HepG2 (cell line): ENCODE measurements around the gene COA3. TPM values are rescaled to one million over a fixed set of nuclear protein-coding genes. Genes with fewer than 3 reads are reported as not detected.
A peak's percentile ranks its signal among the peaks of the same experiment; 100 is the strongest.

Experiments
- AFF4 ChIP-seq: sonication (generic); formaldehyde crosslinking; IDR thresholded peaks from 2 replicates; pipeline ENCODE4 v1.4.0; 2020; ENCODE audit warnings: missing genetic modification reagents
- ARID2 ChIP-seq: sonication (generic); formaldehyde crosslinking; IDR thresholded peaks from 2 replicates; pipeline ENCODE4 v1.8.1; 2022; ENCODE audit warnings: mild to moderate bottlenecking, missing genetic modification reagents, borderline replicate concordance
- ASH2L ChIP-seq: fragments of 300-600, 200-600 bp; sonication (generic); IDR thresholded peaks from 2 replicates; pipeline ENCODE4 v1.7.0; 2017; ENCODE audit warnings: low read depth, mild to moderate bottlenecking, moderate library complexity, mixed read lengths, low read length; ENCODE audit not compliant: insufficient read length
- FOSL2 ChIP-seq: sonication (generic); formaldehyde crosslinking; IDR thresholded peaks from 2 replicates; pipeline ENCODE4 v1.4.0; 2020; ENCODE audit warnings: missing genetic modification reagents
- FOXA3 ChIP-seq: IDR thresholded peaks from 2 replicates; pipeline ENCODE4 v1.6.1; 2016; ENCODE audit warnings: missing genetic modification reagents, missing compliant biosample characterization
- GPN1 ChIP-seq: sonication (generic); formaldehyde crosslinking; IDR thresholded peaks from 2 replicates; pipeline ENCODE4 v1.5.1; 2020; ENCODE audit warnings: missing genetic modification reagents, borderline replicate concordance
- ISX ChIP-seq: sonication (generic); formaldehyde crosslinking; conservative IDR thresholded peaks from 2 replicates; pipeline ENCODE4 v1.5.0; 2020; ENCODE audit warnings: missing genetic modification reagents
- MLX ChIP-seq: IDR thresholded peaks from 2 replicates; pipeline ENCODE4 v1.6.1; 2016
- NCOR1 ChIP-seq: fragments of 200-600 bp; sonication (generic); IDR thresholded peaks from 2 replicates; pipeline ENCODE4 v1.7.0; 2017; ENCODE audit warnings: antibody characterized with exemption, low read length, borderline replicate concordance
- NKX3-1 ChIP-seq: sonication (generic); formaldehyde crosslinking; IDR thresholded peaks from 2 replicates; pipeline ENCODE4 v1.5.0; 2020; ENCODE audit warnings: missing genetic modification reagents
- REL ChIP-seq: sonication (generic); formaldehyde crosslinking; conservative IDR thresholded peaks from 2 replicates; pipeline ENCODE4 v1.8.0; 2022; ENCODE audit warnings: mild to moderate bottlenecking, missing genetic modification reagents, moderate library complexity
- TOE1 ChIP-seq: sonication (generic); formaldehyde crosslinking; IDR thresholded peaks from 2 replicates; pipeline ENCODE4 v1.4.0; 2020; ENCODE audit warnings: mild to moderate bottlenecking, missing genetic modification reagents
- ZBTB33 ChIP-seq: sonication (generic); formaldehyde crosslinking; IDR thresholded peaks from 2 replicates; pipeline ENCODE4 v1.4.0; 2020; ENCODE audit warnings: missing genetic modification reagents
- ZBTB39 ChIP-seq: sonication (generic); formaldehyde crosslinking; IDR thresholded peaks from 2 replicates; pipeline ENCODE4 v1.5.0; 2020; ENCODE audit warnings: missing genetic modification reagents
- ZNF138 ChIP-seq: sonication (generic); formaldehyde crosslinking; IDR thresholded peaks from 2 replicates; pipeline ENCODE4 v1.5.0; 2020; ENCODE audit warnings: mild to moderate bottlenecking, low read depth, missing genetic modification reagents
- ZNF232 ChIP-seq: sonication (generic); formaldehyde crosslinking; IDR thresholded peaks from 2 replicates; pipeline ENCODE4 v1.4.0; 2020; ENCODE audit warnings: missing genetic modification reagents, borderline replicate concordance
- ZNF614 ChIP-seq: IDR thresholded peaks from 2 replicates; pipeline ENCODE4 v1.6.1; 2018; ENCODE audit warnings: missing biosample characterization, missing genetic modification reagents, inconsistent platforms, borderline replicate concordance
- ZNF615 ChIP-seq: sonication (generic); formaldehyde crosslinking; IDR thresholded peaks from 2 replicates; pipeline ENCODE4 v1.5.0; 2020; ENCODE audit warnings: mild to moderate bottlenecking, missing genetic modification reagents, borderline replicate concordance
- ZNF75D ChIP-seq: sonication (generic); formaldehyde crosslinking; IDR thresholded peaks from 2 replicates; pipeline ENCODE4 v1.8.1; 2023; ENCODE audit warnings: missing genetic modification reagents, mild to moderate bottlenecking, borderline replicate concordance
- ZNF772 ChIP-seq: sonication (generic); formaldehyde crosslinking; IDR thresholded peaks from 2 replicates; pipeline ENCODE4 v1.5.0; 2020; ENCODE audit warnings: mild to moderate bottlenecking, missing genetic modification reagents
- ZNF83 ChIP-seq: sonication (generic); formaldehyde crosslinking; IDR thresholded peaks from 2 replicates; pipeline ENCODE4 v1.4.0; 2020; ENCODE audit warnings: missing genetic modification reagents, mild to moderate bottlenecking, borderline replicate concordance
- polyA plus RNA-seq, 8 experiments: library from polyadenylated mRNA; depleted of rRNA in 3 of 8; stranded (reverse) in 7 of 8; unstranded in 1 of 8; fragments of >200 nt; fragmentation: Illumina TruSeq in 4 of 8; extraction: Trizol in 4 of 8; gene quantifications; 2 replicates each; pipeline versions ENCODE4 v1.2.1 to v1.2.3, GENCODE V29; 2011 to 2016; ENCODE audit warnings: low read depth in 4 of 8, missing spikeins in 1 of 8, mixed read lengths in 1 of 8; ENCODE audit not compliant: insufficient read depth in 1 of 8
- total RNA-seq, 5 experiments: library from RNA; depleted of rRNA; stranded (reverse); fragments of >200 nt; fragmentation: Illumina TruSeq; extraction: Trizol; gene quantifications; 2 replicates each; pipeline ENCODE4 v1.2.3, GENCODE V29; 2016; ENCODE audit warnings: low read depth in 1 of 5
- TF ChIP-seq, protein P1 (sequence below): sonication (generic); formaldehyde crosslinking; IDR thresholded peaks from 2 replicates; pipeline ENCODE4 v1.5.0; 2020; ENCODE audit warnings: missing genetic modification reagents

Gene COA3
- total and polyA plus RNA-seq, 2 of the 13 experiments (the other 11 are each of a cell fraction or from before 2014, with no cell fraction given), result 133 to 202 TPM

DNA sequence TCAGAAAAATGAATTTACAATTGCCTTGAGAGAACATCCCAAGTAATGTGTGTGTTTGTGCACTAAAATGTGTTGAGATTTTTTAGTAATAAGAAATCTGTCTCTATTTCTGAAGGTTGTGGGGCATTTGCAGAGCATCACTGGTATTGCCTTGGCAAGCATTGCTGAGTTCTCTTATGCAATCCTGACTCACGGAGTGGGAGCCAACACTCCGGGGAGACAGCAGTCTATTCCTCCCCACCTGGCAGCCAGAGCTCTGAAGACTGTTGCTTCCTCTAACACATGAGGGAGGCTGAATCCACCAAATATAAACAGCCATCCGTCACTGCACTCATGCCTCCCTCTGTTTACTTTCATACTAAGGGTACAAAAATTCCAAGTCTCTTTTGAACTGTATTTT is 10.7 kb upstream of the COA3 start (continued):
- TF ChIP-seq AFF4 (CRISPR knock-in tag) (no peak), FOXA3 (CRISPR knock-in tag) (0 out of 2 replicates have a peak, but pooled peaks have one; percentile 4), ZNF615 (no peak), ZNF138 (CRISPR knock-in tag) (no peak), NKX3-1 (CRISPR knock-in tag) (no peak), ZNF75D (CRISPR knock-in tag) (no peak), ZBTB39 (CRISPR knock-in tag) (no peak), ZBTB33 (CRISPR knock-in tag) (no peak), REL (CRISPR knock-in tag) (no peak), ZNF83 (CRISPR knock-in tag) (no peak), ZNF232 (CRISPR knock-in tag) (no peak), MLX (CRISPR knock-in tag) (no peak), ZNF614 (CRISPR knock-in tag) (no peak), ZNF772 (no peak), TOE1 (CRISPR knock-in tag) (no peak), NCOR1 (no peak), ARID2 (CRISPR knock-in tag) (no peak), GPN1 (no peak), FOSL2 (CRISPR knock-in tag) (no peak), ASH2L (peak; percentile 42), ISX (CRISPR knock-in tag) (no peak)
- TF ChIP-seq, protein P1, sequence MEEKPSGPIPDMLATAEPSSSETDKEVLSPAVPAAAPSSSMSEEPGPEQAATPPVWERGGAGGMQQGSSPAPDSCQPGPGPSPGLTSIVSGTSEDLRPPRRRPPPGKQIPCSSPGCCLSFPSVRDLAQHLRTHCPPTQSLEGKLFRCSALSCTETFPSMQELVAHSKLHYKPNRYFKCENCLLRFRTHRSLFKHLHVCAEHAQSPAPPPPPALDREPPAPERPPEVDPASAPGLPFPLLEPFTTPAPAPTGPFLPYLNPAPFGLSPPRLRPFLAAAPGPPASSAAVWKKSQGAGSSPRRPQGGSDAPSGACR (CRISPR knock-in tag), result no peak
